Measurements from ENCODE around the gene PSMA6. TPM values are rescaled to one million over a fixed set of nuclear protein-coding genes. Genes with fewer than 3 reads are reported as not detected.

PSMA6 gene
- total RNA-seq, 1 donor from 2014 or later = 96.6 TPM

DNA sequence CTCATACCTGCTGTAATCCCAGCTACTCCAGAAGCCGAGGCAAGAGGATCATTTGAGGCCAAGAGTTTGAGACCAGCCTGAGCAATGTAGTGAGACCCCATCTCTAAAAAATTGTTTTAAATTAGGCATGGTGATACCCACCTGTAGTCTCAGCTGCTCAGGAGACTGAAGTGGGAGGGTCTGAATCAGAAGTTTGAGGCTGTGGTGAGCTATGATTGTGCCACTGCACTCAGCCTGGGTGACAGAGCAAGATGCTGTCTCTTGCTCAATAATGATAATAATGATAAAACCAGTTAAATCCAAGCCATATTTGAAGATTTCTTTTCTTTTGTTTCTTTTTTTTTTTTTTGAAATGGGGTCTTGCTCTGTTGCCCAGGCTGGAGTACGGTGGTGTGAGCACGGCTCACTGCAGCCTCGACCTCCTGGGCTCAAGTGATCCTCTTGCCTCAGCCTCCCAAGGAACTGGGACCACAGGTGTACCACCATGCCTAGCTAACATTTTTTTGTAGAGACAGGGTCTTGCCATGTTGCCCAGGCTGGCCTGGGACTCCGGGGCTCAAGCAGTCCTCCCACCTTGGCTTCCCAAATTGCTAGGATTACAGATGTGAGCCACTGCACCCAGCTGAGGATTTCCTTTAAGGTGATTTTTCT, 12.8 kb downstream of the PSMA6 start:
- no peak for DNase-seq (ENCODE audit: low spot score in 2 of 2)
- intact Hi-C loops (cut with DNase I) = no loop called here
- Histone ChIP-seq H3K9me3 (no peaks in the 10 kb centered on the region), H3K27ac (no peak overlapping the region), H3K4me1 (no peaks in the 10 kb centered on the region), H3K27me3 (no peaks in the 10 kb centered on the region), H3K4me3 (no peak overlapping the region), H3K36me3 (peaks cover 15 to 20% of the 10 kb centered on the region in 2 donors)
- TF ChIP-seq, protein P1, sequence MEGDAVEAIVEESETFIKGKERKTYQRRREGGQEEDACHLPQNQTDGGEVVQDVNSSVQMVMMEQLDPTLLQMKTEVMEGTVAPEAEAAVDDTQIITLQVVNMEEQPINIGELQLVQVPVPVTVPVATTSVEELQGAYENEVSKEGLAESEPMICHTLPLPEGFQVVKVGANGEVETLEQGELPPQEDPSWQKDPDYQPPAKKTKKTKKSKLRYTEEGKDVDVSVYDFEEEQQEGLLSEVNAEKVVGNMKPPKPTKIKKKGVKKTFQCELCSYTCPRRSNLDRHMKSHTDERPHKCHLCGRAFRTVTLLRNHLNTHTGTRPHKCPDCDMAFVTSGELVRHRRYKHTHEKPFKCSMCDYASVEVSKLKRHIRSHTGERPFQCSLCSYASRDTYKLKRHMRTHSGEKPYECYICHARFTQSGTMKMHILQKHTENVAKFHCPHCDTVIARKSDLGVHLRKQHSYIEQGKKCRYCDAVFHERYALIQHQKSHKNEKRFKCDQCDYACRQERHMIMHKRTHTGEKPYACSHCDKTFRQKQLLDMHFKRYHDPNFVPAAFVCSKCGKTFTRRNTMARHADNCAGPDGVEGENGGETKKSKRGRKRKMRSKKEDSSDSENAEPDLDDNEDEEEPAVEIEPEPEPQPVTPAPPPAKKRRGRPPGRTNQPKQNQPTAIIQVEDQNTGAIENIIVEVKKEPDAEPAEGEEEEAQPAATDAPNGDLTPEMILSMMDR (IDR thresholded peaks at IDR 0.05) = no peak

- intact Hi-C loops (cut with DNase I) = no loop called here
- no peaks in the 10 kb centered on the region for H3K4me1 ChIP-seq
- no peak for DNase-seq (ENCODE audit: low spot score in 2 of 2)
- no peaks in the 10 kb centered on the region for H3K9me3 ChIP-seq
- H3K27me3 ChIP-seq = no peaks in the 10 kb centered on the region
- no peak overlapping the region for H3K27ac ChIP-seq
- TF ChIP-seq, protein P1 (IDR thresholded peaks at IDR 0.05) = no peak
- H3K36me3 ChIP-seq = peaks cover 22 to 27% of the 10 kb centered on the region in 2 donors
- no peak overlapping the region for H3K4me3 ChIP-seq
Observed at GRCh38 chr14:35305633-35306032, 13.5 kb downstream of the PSMA6 start.

- TF ChIP-seq, protein P1 (IDR thresholded peaks at IDR 0.05) = no peak
- no peak overlapping the region for H3K27ac ChIP-seq
- no peaks in the 10 kb centered on the region for H3K4me1 ChIP-seq
- intact Hi-C loops (cut with DNase I) = no loop called here
- no peak for DNase-seq (ENCODE audit: low spot score in 2 of 2)
- H3K36me3 ChIP-seq = peaks cover 26 to 32% of the 10 kb centered on the region in 2 donors
- H3K4me3 ChIP-seq = no peak overlapping the region
- H3K9me3 ChIP-seq = no peaks in the 10 kb centered on the region
- H3K27me3 ChIP-seq = no peaks in the 10 kb centered on the region
Observed at GRCh38 chr14:35306114-35306513, 13.9 kb downstream of the PSMA6 start.

DNA sequence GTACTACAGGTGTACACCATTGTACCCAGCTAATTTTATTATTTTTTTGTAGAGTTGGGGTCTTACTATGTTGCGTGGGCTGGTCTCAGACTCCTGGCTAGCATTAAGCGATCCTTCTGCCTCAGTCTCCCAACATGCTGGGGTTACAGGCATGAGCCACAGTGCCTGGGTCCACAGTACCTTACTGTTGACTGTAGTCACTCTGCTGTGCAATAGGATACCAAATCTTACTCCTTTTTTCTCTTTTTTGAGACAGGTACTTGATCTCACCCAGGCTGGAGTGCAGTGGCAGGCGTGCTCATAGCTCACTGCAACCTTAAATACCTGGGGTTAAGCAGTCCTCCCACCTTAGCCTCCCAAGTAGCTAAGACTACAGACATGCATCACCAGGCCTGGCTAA, 25.6 kb downstream of the PSMA6 start:
- Histone ChIP-seq H3K27ac (no peak overlapping the region), H3K4me1 (no peaks in the 10 kb centered on the region), H3K9me3 (no peaks in the 10 kb centered on the region), H3K27me3 (no peaks in the 10 kb centered on the region), H3K36me3 (peaks cover 31 to 56% of the 10 kb centered on the region in 2 donors), H3K4me3 (no peak overlapping the region)
- DNase-seq (ENCODE audit: low spot score in 2 of 2) = no peak
- TF ChIP-seq, protein P1 (IDR thresholded peaks at IDR 0.05) = no peak
- intact Hi-C loops (cut with DNase I) = no loop called here

GRCh38 chr14:35319509-35319908, 27.3 kb downstream of the PSMA6 start:
- intact Hi-C loops (cut with DNase I) = no loop called here
- Histone ChIP-seq H3K9me3 (no peaks in the 10 kb centered on the region), H3K27ac (no peak overlapping the region), H3K36me3 (peaks cover 21 to 40% of the 10 kb centered on the region in 2 donors), H3K4me3 (no peak overlapping the region), H3K27me3 (no peaks in the 10 kb centered on the region), H3K4me1 (no peaks in the 10 kb centered on the region)
- no peak for DNase-seq (ENCODE audit: low spot score in 2 of 2)
- TF ChIP-seq, protein P1 (IDR thresholded peaks at IDR 0.05) = no peak

DNA sequence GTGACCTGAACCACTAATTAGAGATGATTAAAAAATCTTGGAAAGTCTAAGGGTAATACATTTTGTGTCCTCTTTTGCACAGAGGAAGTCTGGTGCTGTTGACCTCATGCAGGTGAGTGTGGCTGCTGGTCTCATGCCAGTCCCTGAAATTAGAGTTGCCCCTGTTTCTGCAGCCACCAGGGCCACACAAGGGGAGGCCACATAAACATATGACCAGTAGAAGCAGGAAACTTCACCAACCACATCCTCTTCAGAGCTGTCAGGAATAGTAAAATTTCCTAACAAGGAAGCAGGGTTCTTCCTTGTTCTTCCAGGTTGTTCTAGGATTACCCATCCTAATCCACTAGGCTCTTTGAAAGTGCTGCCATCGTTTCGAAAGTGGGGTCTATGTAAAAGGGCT, 28.3 kb downstream of the PSMA6 start:
- Histone ChIP-seq H3K36me3 (peaks cover 14 to 30% of the 10 kb centered on the region in 2 donors), H3K4me1 (no peaks in the 10 kb centered on the region), H3K9me3 (no peaks in the 10 kb centered on the region), H3K27me3 (no peaks in the 10 kb centered on the region), H3K4me3 (no peak overlapping the region), H3K27ac (no peak overlapping the region)
- intact Hi-C loops (cut with DNase I) = no loop called here
- no peak for DNase-seq (ENCODE audit: low spot score in 2 of 2)
- TF ChIP-seq, protein P1 (IDR thresholded peaks at IDR 0.05) = no peak
